ENCODE measurements around the gene TADA1.
"Not testable (repeated sequence)": the region's sequence is repeated elsewhere in the genome, so short reads cannot be mapped to it uniquely, and the experiment has no call there.

TADA1 gene

DNA sequence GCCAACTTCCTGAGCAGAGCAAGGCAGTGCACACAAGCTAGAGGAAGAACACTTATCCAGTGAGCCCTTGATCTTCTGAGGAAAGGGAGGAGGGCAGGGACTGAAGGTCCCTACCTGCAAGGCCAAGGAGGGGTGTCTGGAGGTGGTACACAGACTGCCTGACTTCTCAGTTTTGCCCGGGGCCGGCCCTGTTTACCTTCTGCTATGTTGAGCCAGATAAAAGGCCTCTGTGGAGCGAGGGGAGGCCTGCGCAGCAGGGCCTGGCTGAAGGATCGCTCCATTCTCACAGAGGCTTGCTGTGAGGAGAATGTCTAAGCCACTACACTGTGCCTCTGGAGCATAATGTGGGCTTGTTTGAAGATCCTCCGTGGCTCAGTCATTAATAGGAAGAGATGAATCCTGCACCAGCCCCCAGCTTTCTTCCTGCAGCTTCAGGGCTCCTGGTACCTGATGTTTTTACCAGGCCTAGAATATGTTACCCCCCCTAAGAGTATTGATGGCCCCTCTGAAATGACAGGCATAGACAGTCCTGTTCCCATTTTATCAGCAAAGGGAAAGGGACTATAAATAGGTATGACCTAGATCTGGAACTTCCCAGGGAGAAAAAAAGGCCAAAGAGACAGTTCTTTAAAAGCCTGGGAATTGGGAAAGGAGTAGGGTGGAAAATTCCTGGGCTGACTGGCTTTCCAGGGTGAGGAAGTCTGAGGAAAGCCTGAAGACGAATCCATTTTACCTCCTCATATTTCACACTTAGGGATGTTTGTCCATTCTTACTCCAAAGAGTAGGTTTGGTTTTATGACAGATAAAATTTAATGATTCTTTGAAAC lies 32.1 kb downstream of the TADA1 start:
- no peak for DNase-seq (ENCODE audit: low read depth in 2 of 2)

DNA sequence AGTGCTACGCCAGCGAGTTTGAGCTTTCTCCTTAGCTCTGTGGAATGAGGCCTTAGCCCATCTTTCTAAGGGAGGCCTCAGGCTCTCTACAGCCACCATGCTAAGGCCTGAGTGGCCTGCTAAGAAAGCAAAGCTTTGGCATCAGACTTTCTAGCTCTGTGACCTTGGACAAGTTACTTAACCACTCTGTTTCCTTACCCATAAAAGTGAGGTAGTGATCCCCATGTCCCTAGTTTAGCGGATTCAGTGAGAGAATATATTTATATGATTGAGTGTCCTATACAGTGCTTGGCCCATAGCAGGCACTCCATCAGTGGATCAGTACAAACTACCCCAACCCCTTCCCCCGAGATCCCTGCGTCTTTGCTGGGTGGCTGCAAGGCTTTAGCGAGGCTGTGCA lies 32.7 kb downstream of the TADA1 start:
- no peak for DNase-seq (ENCODE audit: low read depth in 2 of 2)

DNA sequence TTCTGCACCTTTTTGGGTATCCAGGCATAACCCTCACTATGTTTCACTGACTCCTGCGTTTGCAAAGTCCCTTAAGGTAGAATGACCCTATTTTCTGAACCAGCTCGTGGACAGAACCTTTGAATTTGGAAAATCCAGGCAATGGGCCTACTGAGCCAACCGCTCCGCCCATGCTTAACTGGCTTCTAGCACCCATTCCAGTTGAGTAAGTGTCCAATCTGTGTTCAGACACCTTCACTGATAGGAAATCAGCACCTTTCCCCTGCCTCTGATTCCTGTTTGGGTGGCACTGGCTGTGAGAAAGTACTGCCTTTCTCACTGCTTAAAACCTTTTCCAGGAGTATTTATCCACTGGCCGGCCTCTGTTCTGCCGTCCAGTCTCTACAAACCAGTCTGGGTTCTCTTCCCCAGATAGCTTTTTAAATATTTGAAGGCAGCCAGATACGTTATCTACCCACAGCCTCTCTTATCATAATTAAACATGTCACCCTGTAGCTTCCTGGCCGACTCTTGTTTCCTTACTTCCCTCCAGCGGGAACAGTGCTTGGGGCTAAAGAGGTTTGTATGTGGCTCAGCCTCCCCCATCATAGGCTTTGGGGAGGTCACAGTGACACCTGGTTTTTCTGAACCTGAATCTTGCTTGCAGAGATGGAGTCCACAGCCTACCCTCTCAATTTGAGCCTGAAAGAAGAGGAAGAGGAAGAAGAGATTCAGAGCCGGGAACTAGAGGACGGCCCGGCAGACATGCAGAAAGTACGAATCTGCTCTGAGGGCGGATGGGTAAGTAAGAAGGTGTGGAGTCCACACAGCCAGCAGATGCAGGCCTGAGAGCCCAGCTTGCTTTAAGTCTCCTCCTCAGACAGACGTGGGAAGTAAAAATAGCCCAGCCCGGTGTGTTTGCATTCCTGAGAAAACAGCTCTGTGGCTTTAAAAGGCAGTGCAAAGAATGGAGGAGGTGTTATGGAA lies 35.5 kb downstream of the TADA1 start:
- no peak for DNase-seq (ENCODE audit: low read depth in 2 of 2)

DNA sequence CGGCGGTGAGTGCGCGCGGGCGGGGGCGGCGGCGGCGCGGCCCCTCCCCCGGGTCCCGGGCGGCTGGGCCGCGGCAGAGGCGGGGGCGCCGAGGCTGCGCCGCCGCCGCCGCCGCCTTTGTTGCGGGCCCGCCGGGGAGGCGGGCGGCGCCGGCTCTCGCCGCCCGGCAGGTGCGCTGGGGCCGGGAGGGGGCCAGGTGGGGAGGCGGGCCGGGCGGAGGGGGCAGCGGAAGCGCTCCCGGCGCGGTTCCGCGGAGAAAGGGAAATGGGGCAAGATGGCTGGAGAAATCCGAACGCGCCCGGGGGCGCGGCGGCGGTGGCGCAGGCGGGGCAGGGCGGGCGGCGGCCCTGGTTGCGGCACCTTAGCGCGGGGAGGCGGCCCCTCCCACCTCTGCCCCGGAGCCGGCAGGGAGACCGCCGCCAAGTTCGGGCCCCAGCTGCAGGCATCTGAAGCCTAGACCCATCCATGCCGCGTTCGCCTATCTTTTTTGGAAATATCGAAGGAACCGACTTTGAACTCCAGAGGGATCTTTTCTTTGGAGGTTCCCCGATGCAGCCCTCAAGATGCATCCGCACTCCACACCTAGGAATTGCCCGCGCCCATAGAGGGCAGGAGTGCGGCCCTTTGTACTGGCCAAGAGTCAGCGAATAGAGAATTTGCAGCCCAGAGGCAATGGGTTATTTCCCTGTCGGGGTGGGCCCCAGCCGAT lies 36.3 kb downstream of the TADA1 start:
- DNase-seq (ENCODE audit: low read depth in 2 of 2) = peak; percentile 32 to 47

DNA sequence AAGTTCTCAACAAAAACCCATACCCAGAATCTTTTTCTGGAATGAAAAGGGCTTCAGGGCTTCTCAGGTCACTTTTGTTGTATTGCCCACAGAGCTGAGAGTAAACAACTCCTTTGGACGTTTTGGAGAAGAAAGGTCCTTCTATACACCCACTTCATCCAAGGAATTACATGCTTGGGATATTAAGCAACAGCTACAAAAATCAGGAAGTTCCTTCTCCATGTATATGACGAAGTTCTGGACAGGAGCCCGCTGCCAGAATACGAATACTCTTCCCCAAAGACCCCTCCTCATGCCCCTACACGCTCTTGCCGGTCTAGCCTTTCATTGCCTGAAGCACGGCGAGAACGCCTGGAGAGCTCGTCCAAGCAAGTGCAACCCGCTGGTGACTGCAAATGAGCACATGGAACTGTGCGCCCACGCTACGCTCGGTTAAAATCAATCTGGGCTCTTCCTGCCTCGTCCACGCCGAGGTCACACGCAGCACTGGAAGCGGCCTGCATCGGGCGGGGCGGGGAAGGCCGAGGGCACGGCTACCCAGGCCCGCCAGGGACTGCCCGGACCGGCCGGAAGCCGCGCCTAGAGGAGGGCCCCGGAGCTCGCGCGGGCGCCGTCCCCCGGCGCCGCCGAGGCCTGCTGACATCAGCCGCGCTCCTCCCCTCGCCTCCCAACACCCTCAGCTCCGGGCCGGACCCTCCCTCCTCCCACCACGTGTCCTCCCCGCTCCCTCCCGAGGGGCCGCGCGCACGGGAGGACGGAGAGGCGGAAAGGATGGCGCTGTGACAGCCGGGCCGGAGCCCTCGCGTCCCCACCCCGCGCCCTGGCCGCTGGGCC lies 37.1 kb downstream of the TADA1 start, which contains the start of gene POGK:
Gene POGK (plus strand): TSS at position 710 of the 834 bp plus-strand sequence. CDS start 1,482 bp downstream, outside the sequence.
- DNase-seq (ENCODE audit: low read depth in 2 of 2) = peak; percentile 79 to 87

DNA sequence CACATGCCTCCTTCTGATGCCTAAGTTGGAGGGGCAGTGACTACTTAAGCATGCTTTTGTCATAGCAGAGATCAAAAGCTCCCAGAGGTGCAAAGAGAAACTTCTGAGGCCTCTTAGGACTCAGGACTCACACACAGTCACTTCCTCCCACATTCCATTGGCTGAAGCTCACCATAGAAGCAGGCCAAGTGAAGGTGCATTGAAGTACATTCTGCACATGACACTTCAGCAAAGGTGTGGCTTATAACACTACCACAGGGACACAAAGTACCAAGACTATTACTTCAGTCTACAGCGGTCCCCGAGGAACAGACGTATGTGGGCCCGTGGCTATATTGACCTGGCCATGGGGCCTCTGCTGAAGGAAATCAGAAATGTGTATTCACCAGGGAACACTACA lies 39.3 kb downstream of the TADA1 start:
- no peak for DNase-seq (ENCODE audit: low read depth in 2 of 2)

DNA sequence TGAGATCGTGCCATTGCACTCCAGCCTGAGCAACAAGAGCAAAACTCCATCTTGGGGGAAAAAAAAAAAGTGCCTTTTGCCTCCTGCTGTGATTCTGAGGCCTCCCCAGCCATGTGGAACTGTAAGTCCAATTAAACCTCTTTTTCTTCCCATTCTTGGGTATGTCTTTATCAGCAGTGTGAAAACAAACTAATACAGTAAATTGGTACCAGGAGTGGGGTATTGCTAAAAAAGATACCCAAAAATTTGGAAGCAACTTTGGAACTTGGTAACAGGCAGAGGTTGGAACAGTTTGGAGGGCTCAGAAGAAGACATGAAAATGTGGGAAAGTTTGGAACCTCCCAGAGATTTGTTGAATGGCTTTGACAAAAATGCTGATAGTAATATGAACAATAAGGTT lies 46.3 kb downstream of the TADA1 start:
- DNase-seq (ENCODE audit: low read depth in 2 of 2) = not testable (repeated sequence)

DNA sequence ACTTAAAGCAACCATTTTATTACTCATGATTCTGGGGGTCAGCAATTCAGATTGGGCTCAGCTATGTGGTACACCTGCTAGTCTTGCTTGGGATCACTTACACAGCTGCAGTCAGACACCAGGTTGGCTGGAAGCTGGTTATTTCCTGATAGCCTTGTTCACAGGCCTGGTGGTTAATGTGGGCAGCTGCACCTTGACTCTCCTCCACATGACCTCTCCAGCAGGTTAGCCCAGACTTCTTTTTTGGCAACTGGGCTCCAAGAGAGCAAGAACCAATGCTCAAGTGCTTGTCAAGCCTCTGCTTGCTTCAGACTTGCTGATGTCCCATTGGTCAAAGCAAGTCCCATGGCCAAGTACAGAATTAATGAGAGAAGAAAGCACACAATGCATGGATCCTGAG lies 48.6 kb downstream of the TADA1 start:
- DNase-seq (ENCODE audit: low read depth in 2 of 2) = no peak

DNA sequence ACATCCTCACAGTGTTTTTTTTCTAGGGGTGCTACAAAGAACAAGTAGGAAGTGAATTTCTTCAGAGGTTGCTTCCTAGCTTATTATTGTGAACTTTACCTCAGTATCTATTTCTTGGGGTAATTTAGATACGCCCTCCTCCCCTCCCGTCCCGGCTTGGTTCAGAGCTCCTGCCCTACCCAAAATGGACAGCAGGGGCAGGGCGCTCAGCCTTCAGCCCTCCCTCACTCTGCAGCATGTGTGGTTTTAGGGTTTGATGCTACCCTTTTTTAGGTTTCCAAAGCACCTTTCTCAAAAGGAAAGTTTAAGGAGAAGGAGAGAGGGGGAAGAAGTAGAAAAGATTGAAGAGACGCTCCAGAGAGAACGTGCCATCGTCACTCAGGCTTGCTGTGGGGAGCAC lies 53.7 kb downstream of the TADA1 start:
- DNase-seq (ENCODE audit: low read depth in 2 of 2) = no peak

DNA sequence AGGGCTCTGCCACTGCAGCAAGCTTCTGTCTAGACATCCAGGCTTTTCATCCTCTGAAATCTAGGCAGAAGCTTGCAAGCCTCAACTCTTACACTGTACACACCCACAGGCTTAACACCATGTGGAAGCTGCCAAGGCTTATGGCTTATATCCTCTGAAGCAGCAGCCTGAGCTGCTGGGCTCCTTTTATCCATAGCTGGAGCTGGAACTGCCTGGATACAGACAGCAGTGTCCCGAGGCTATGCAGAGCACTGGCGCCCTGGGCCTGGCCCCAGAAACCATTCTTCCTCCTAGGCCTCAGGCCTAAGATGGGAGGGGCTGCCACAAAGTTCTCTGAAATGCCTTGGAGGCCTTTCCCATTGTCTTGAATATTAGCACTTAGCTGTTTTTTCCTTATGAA lies 56.1 kb downstream of the TADA1 start:
- no peak for DNase-seq (ENCODE audit: low read depth in 2 of 2)

DNA sequence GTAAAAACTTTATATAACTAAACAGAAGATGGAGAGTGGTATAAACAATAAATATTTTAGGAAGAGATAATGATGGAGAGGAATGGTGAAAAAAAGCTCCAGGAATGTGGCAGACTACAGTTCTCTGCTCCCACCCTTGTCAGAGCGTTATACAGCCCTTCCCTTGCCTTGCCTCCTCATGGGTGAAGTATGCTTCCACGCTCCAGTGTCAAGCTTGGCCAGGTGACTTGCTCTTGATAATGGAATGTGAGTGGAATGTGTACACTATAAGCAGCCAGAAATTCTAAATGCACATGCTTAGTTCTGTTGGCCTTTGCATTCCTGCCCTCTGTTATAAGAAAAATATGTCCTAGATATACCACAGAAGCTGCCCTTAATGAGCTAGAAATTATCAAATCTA lies 61.5 kb downstream of the TADA1 start:
- no peak for DNase-seq (ENCODE audit: low read depth in 2 of 2)

DNA sequence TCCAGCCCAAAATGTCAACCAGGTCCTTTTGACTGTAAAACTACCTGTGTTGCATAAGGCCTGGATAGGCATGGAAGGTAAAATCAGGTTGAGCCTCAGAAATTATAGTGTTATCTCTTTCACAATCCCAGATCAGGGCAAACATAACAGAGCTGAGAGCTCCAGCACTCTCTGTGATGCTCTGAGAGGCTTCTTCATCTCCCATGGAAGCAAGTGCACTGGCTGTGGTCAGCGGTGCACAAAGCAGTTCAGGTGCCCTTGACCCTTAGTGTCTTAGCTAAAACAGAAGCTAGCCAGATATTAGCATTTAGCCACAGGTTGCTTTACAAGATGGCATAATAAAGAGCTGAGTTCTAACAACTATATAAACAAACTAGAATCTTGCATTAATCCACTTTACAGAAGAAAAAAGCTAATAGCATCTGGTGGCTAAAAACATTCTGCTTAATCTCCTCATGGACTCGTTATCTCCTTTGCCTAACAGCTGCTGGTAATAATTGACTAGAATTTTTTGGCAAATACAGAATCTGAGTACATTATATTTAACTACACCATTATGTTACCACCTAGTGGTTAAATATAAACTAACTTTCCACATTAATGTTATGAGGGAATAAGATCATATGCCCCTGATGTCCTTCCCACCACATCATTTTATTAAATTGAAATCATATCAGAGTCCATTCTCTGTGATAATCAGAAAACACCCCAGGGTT lies 62.4 kb downstream of the TADA1 start:
- no peak for DNase-seq (ENCODE audit: low read depth in 2 of 2)

DNA sequence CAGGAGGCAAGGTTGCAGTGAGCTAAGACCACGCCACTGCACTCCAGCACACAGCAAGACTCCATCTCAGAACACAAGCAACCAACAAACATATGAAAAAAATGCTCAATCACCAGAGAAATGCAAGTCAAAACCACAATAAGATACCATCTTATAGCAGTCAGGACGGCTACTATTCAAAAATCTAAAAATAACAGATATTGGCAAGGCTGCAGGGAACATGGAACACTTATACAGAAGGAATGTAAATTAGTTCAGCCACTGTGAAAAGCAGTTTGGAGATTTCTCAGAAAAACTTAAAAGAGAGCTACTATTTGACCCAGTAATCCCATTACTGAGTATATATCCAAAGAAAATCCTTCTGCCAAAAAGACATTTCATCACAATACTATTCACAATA lies 64.4 kb downstream of the TADA1 start:
- DNase-seq (ENCODE audit: low read depth in 2 of 2) = no peak

DNA sequence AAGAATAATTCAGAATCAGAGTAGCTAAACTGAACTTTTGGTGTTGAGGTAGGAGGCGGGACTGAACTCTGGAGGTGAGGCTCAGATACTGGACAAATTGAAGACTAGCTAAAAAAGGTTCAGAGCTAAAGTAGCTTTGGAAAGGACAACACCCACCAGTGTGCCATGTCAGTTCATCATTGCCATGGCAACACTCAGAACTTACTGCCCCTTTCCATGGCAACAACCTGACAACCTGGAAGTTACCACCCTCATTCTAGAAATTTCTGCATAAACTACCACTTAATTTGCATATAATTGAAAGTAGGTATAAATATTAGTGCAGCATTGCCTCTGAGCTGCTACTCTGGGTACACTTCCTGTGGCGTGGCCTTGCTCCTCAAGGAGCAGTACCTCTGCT lies 67.1 kb downstream of the TADA1 start:
- no peak for DNase-seq (ENCODE audit: low read depth in 2 of 2)

All from stimulated activated CD8-positive, alpha-beta memory T cell treated with anti-CD3 and anti-CD28 coated beads, Interleukin-15, amount 100 ng/mL, for 48 hours (primary cell).